K562 (cell line): ENCODE results near the gene PHF5A. TPM values are rescaled to one million over a fixed set of nuclear protein-coding genes. Genes with fewer than 3 reads are reported as not detected.

Source experiments
- CBX3 ChIP-seq, 2 experiments: IDR thresholded peaks; 1 replicate in 1 of 2; 2 replicates in 1 of 2; pipeline ENCODE4 v1.6.1; 2012; ENCODE audit warnings: inconsistent platforms in 2 of 2, low read length in 2 of 2, borderline replicate concordance in 1 of 2, control low read depth in 1 of 2
- CCAR2 ChIP-seq: fragments of 200-400 bp; formaldehyde crosslinking; IDR thresholded peaks from 2 replicates; pipeline ENCODE4 v1.6.1; 2017; ENCODE audit warnings: mild to moderate bottlenecking, low read depth, low read length
- ELF2 ChIP-seq: fragments of 250-450 bp; sonication (Bioruptor Pico); IDR thresholded peaks from 2 replicates; pipeline ENCODE4 v1.5.0; 2021; ENCODE audit warnings: mild to moderate bottlenecking
- MEF2D ChIP-seq: conservative IDR thresholded peaks from 2 replicates; pipeline ENCODE4 v1.6.1; 2016; ENCODE audit warnings: low read depth, missing genetic modification characterization, missing compliant biosample characterization
- NFIX ChIP-seq: fragments of 250-450 bp; sonication (Bioruptor Pico); IDR thresholded peaks from 2 replicates; pipeline ENCODE4 v1.4.0; 2020; ENCODE audit warnings: low read depth, mild to moderate bottlenecking, moderate library complexity
- PCBP2 ChIP-seq: fragments of 200-400 bp; formaldehyde crosslinking; IDR thresholded peaks from 2 replicates; pipeline ENCODE4 v1.6.1; 2018; ENCODE audit warnings: low read length, low read depth, mild to moderate bottlenecking, moderate library complexity; ENCODE audit not compliant: poor library complexity, severe bottlenecking
- PHF21A ChIP-seq: fragments of 450-650 bp; IDR thresholded peaks from 2 replicates; pipeline ENCODE4 v1.6.1; 2017; ENCODE audit warnings: low read depth, borderline replicate concordance
- PHF8 ChIP-seq: fragments of 200-600 bp; sonication (generic); IDR thresholded peaks from 2 replicates; pipeline ENCODE4 v1.6.1; 2012; ENCODE audit warnings: mixed run types, mild to moderate bottlenecking, inconsistent platforms, low read length, moderate library complexity, borderline replicate concordance
- PTRF ChIP-seq: fragments of 450-650 bp; IDR thresholded peaks from 2 replicates; pipeline ENCODE4 v1.6.1; 2016; ENCODE audit warnings: mild to moderate bottlenecking, missing genetic modification characterization, missing compliant biosample characterization
- PURB ChIP-seq: sonication (generic); formaldehyde crosslinking; IDR thresholded peaks from 2 replicates; pipeline ENCODE4 v1.9.0; 2021; ENCODE audit warnings: low read depth, mild to moderate bottlenecking, missing genetic modification reagents
- RBM22 ChIP-seq: fragments of 200-400 bp; formaldehyde crosslinking; IDR thresholded peaks from 2 replicates; pipeline ENCODE4 v1.6.1; 2018; ENCODE audit warnings: low read length, low read depth; ENCODE audit not compliant: poor library complexity, severe bottlenecking
- RFX5 ChIP-seq: IDR thresholded peaks from 2 replicates; pipeline ENCODE4 v1.6.1; 2011; ENCODE audit warnings: low read depth, mild to moderate bottlenecking, improper control_type of control experiment, low read length
- SPI1 ChIP-seq: IDR thresholded peaks from 2 replicates; pipeline ENCODE4 v1.6.1; 2011; ENCODE audit warnings: low read depth, low read length, control low read depth, borderline replicate concordance
- ZC3H11A ChIP-seq: IDR thresholded peaks from 2 replicates; pipeline ENCODE4 v1.6.1; 2012; ENCODE audit warnings: low read depth, low read length, improper control_type of control experiment
- ZNF124 ChIP-seq: sonication (generic); formaldehyde crosslinking; IDR thresholded peaks from 2 replicates; pipeline ENCODE4 v1.8.1; 2022; ENCODE audit warnings: missing genetic modification reagents
- ZNF143 ChIP-seq: sonication (generic); formaldehyde crosslinking; IDR thresholded peaks from 2 replicates; pipeline ENCODE4 v1.9.0; 2022; ENCODE audit warnings: mild to moderate bottlenecking, missing genetic modification reagents
- ZNF324 ChIP-seq: fragments of 250-450 bp; sonication (Bioruptor Pico); IDR thresholded peaks from 2 replicates; pipeline ENCODE4 v1.4.0; 2020; ENCODE audit warnings: mild to moderate bottlenecking
- ZNF551 ChIP-seq: fragments of 250-450 bp; sonication (Bioruptor Pico); IDR thresholded peaks from 2 replicates; pipeline ENCODE4 v1.5.0; 2021; ENCODE audit warnings: mild to moderate bottlenecking, moderate library complexity
- ZNF644 ChIP-seq: fragments of 200-800 bp; sonication (Bioruptor generic); IDR thresholded peaks from 2 replicates; pipeline ENCODE4 v1.6.1; 2016; ENCODE audit warnings: low read depth, missing genetic modification characterization, missing compliant biosample characterization
- ZSCAN32 ChIP-seq: fragments of 450-650 bp; formaldehyde crosslinking; IDR thresholded peaks from 2 replicates; pipeline ENCODE4 v1.4.0; 2020; ENCODE audit warnings: mild to moderate bottlenecking, moderate library complexity
- polyA plus RNA-seq, 8 experiments: library from polyadenylated mRNA; depleted of rRNA in 4 of 8; stranded (reverse) in 5 of 8; unstranded in 3 of 8; fragments of >200 nt; fragmentation: Nextera tagmentation in 2 of 8; fragmentation: Illumina TruSeq in 1 of 8; extraction: Ambion mirVana in 2 of 8; extraction: Trizol in 1 of 8; gene quantifications; 2 replicates each; pipeline versions ENCODE4 v1.2.1 to v1.2.3, GENCODE V29; 2011 to 2014; ENCODE audit warnings: inconsistent platforms in 1 of 8, missing spikeins in 1 of 8
- total RNA-seq, 7 experiments: library from RNA; depleted of rRNA in 6 of 7; stranded (reverse); fragments of >200 nt in 6 of 7; fragmentation: Illumina TruSeq in 2 of 7; extraction: Trizol in 2 of 7; gene quantifications; 2 replicates each; pipeline versions ENCODE4 v1.2.1 to v1.2.3, GENCODE V29; 2011 to 2021; ENCODE audit warnings: low replicate concordance in 1 of 7
- TF ChIP-seq, protein P1 (sequence below): fragments of 450-650 bp; IDR thresholded peaks from 2 replicates; pipeline ENCODE4 v1.6.1; 2016; ENCODE audit warnings: mild to moderate bottlenecking
- TF ChIP-seq, protein P2 (sequence below): sonication (generic); formaldehyde crosslinking; IDR thresholded peaks from 2 replicates; pipeline ENCODE4 v1.8.1; 2022; ENCODE audit warnings: missing genetic modification reagents

PHF5A gene
- total and polyA plus RNA-seq, 9 of the 15 experiments (the other 6 are each of a cell fraction or from before 2014, with no cell fraction given) = 14.2 to 144 (median 101) TPM

DNA sequence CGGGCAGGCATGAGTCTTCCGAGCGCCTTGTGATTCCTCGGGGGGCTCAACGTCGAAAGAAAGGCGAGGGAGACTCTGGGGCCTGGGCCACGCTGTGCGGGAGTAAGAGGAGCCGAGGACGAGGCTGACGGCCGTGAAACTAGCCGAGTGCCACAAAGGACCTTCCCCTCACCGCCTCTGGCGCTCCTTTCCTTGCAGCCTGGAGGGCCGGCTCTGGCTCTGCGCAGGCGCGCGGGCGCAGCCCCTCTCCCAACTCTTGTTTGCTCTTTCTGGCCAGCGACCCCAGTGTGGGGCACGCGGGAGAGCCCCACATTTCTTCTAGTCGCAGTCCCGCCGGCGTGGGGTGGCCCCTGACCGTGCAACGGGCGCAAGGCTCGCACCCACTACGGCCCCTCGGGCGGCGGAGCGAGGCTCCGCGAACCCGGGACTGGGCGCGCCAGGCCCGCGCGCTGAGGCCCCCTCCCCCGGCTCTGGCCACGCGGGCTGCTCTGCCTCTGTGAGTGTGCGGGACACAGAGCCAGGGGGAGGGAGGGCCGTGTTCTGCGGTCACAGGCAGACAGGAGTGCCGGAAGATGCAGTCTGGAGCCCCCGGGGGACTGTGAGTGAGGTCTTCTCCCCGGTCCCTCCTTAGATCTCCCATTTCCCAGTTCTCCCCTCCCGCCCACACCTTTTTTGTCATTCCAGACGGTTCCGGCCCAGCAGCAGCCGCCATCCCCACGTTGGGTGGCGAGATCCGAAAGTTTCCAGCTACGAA, 20.9 kb downstream of the PHF5A start (continued):
- TF ChIP-seq, protein P1, sequence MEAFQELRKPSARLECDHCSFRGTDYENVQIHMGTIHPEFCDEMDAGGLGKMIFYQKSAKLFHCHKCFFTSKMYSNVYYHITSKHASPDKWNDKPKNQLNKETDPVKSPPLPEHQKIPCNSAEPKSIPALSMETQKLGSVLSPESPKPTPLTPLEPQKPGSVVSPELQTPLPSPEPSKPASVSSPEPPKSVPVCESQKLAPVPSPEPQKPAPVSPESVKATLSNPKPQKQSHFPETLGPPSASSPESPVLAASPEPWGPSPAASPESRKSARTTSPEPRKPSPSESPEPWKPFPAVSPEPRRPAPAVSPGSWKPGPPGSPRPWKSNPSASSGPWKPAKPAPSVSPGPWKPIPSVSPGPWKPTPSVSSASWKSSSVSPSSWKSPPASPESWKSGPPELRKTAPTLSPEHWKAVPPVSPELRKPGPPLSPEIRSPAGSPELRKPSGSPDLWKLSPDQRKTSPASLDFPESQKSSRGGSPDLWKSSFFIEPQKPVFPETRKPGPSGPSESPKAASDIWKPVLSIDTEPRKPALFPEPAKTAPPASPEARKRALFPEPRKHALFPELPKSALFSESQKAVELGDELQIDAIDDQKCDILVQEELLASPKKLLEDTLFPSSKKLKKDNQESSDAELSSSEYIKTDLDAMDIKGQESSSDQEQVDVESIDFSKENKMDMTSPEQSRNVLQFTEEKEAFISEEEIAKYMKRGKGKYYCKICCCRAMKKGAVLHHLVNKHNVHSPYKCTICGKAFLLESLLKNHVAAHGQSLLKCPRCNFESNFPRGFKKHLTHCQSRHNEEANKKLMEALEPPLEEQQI = no peak
- TF ChIP-seq SPI1 (no peak), ZNF551 (CRISPR knock-in tag) (no peak), PHF8 (peak; percentile 26; the same call in 1 of the 2 replicates), ZC3H11A (no peak), RFX5 (no peak), MEF2D (tag) (no peak), ZNF124 (no peak), ZNF644 (tag) (no peak), ELF2 (no peak), ZNF324 (CRISPR knock-in tag) (no peak), CBX3 (IDR thresholded peaks at IDR 0.05; ENCODE audit: borderline replicate concordance in 1 of 2, low read length in 2 of 2) (no peak), PCBP2 (no peak), ZSCAN32 (CRISPR knock-in tag) (no peak), PTRF (no peak), CCAR2 (no peak), ZNF143 (CRISPR knock-in tag) (no peak), RBM22 (peak; percentile 20), PURB (no peak), NFIX (CRISPR knock-in tag) (no peak), PHF21A (no peak)
- TF ChIP-seq, protein P2, sequence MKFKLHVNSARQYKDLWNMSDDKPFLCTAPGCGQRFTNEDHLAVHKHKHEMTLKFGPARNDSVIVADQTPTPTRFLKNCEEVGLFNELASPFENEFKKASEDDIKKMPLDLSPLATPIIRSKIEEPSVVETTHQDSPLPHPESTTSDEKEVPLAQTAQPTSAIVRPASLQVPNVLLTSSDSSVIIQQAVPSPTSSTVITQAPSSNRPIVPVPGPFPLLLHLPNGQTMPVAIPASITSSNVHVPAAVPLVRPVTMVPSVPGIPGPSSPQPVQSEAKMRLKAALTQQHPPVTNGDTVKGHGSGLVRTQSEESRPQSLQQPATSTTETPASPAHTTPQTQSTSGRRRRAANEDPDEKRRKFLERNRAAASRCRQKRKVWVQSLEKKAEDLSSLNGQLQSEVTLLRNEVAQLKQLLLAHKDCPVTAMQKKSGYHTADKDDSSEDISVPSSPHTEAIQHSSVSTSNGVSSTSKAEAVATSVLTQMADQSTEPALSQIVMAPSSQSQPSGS (CRISPR knock-in tag) = no peak
